Natural killer cell (primary cell): ENCODE data around the gene HRG. TPM values are rescaled to one million over a fixed set of nuclear protein-coding genes. Genes with fewer than 3 reads are reported as not detected.

Source experiments
- ATAC-seq, 3 donors: fragments of 150-1000 bp in 2 of 3; fragments of 200-7000 bp in 1 of 3; cut with Tn5 transposase; 1 replicate in 1 of 3; 2 replicates in 2 of 3; pipeline ENCODE4 v1.10.0; 2021; ENCODE audit warnings: mild to moderate bottlenecking in 2 of 3, moderate library complexity in 2 of 3
- DNase-seq, 2 donors: peaks; one replicate each; pipeline versions ENCODE4 v3.0.0 to v3.0.0-alpha.2; 2013 to 2021; ENCODE audit warnings: mixed read lengths in 1 of 2
- H3K27ac ChIP-seq: one replicate; pipeline ENCODE4 v1.5.1; 2013; ENCODE audit warnings: mild to moderate bottlenecking, low read length
- H3K27me3 ChIP-seq: one replicate; pipeline ENCODE4 v1.6.1; 2013; ENCODE audit warnings: low read length; ENCODE audit not compliant: control insufficient read depth, insufficient read depth
- H3K36me3 ChIP-seq: one replicate; pipeline ENCODE4 v1.6.1; 2013; ENCODE audit warnings: low read length; ENCODE audit not compliant: control insufficient read depth, insufficient read depth
- H3K4me1 ChIP-seq: one replicate; pipeline ENCODE4 v1.6.1; 2013; ENCODE audit warnings: low read length; ENCODE audit not compliant: control insufficient read depth, insufficient read depth
- H3K4me3 ChIP-seq: one replicate; pipeline ENCODE4 v1.5.1; 2013; ENCODE audit warnings: low read length
- H3K9me3 ChIP-seq: one replicate; pipeline ENCODE4 v1.6.1; 2013; ENCODE audit warnings: low read length; ENCODE audit not compliant: control insufficient read depth, insufficient read depth
- H3K27ac Mint-ChIP-seq, 2 donors: one replicate each; pipeline ENCODE4 v1.8.0; 2022; ENCODE audit warnings: mild to moderate bottlenecking in 2 of 2, mixed read lengths in 2 of 2, moderate library complexity in 1 of 2
- H3K27me3 Mint-ChIP-seq, 2 donors: one replicate each; pipeline ENCODE4 v1.8.0; 2022; ENCODE audit warnings: low read depth in 2 of 2, mixed read lengths in 2 of 2
- H3K36me3 Mint-ChIP-seq: one replicate; pipeline ENCODE4 v1.8.0; 2022; ENCODE audit warnings: mixed read lengths
- H3K4me1 Mint-ChIP-seq, 2 donors: one replicate each; pipeline ENCODE4 v1.8.0; 2022; ENCODE audit warnings: mixed read lengths in 2 of 2
- H3K4me3 Mint-ChIP-seq: one replicate; pipeline ENCODE4 v1.8.0; 2022; ENCODE audit warnings: mild to moderate bottlenecking, moderate library complexity, mixed read lengths
- H3K9me3 Mint-ChIP-seq, 2 donors: one replicate each; pipeline ENCODE4 v1.8.0; 2022; ENCODE audit warnings: mixed read lengths in 2 of 2
- CTCF ChIP-seq: fragments of 200-600 bp; IDR thresholded peaks from one replicate; pipeline ENCODE4 v1.8.0; 2022; ENCODE audit warnings: antibody characterized with exemption
- WGBS: methylation state at CpG from one replicate; pipeline ENCODE4 v1.1.7; 2013; ENCODE audit warnings: missing lambda C conversion rate; ENCODE audit not compliant: insufficient coverage; 5-methylcytosine and 5-hydroxymethylcytosine counted together
- intact Hi-C: fragments of 100-400 bp; cut with micrococcal nuclease; formaldehyde crosslinking; loops from one replicate; pipeline ENCODE4 v1.14.2; 2022
- total RNA-seq, 4 donors: library from RNA; stranded (reverse); fragments of 120-200 nt in 1 of 4; gene quantifications; one replicate each; pipeline versions ENCODE4 v1.2.3 to v1.2.4, GENCODE V29; 2013 to 2022

HRG gene
- total RNA-seq, 3 donors from 2014 or later (not counting 1 experiment from before 2014, with no cell fraction given) = not detected

GRCh38 chr3:186717039-186717457 is 51.2 kb downstream of the HRG start, which contains the start of gene KNG1:
TSS of gene KNG1 (plus strand) at chr3:186717359. CDS start at chr3:186717543, 184 bp downstream.
- Mint-ChIP-seq H3K27ac (no peak within 1 kb of the TSS), H3K27me3 (peaks cover 17 to 27% of the 10 kb centered on the region in 2 donors), H3K4me1 (no peaks in the 10 kb centered on the region), H3K9me3 (no peaks in the 10 kb centered on the region), H3K4me3 (no peak within 1 kb of the TSS), H3K36me3 (no peaks in the 10 kb centered on the region)
- H3K4me3 ChIP-seq = no peak within 1 kb of the TSS
- no peaks in the 10 kb centered on the region for H3K36me3 ChIP-seq
- H3K27ac ChIP-seq = no peak within 1 kb of the TSS
- H3K4me1 ChIP-seq = no peaks in the 10 kb centered on the region
- intact Hi-C loops = no loop called here
- H3K9me3 ChIP-seq = no peaks in the 10 kb centered on the region
- no peak for ATAC-seq
- TF ChIP-seq CTCF = no peak
- H3K27me3 ChIP-seq = peaks cover 2% of the 10 kb centered on the region
- WGBS = 68% methylated on average over 3 of the region's 3 CpGs
- no peak for DNase-seq

GRCh38 chr3:186719945-186720739 is 54.3 kb downstream of the HRG start:
- Mint-ChIP-seq H3K36me3 (no peaks in the 10 kb centered on the region), H3K27me3 (peaks cover 7 to 19% of the 10 kb centered on the region in 2 donors), H3K4me1 (no peaks in the 10 kb centered on the region), H3K9me3 (no peaks in the 10 kb centered on the region), H3K27ac (no peak overlapping the region), H3K4me3 (no peak overlapping the region)
- Histone ChIP-seq H3K36me3 (no peaks in the 10 kb centered on the region), H3K9me3 (no peaks in the 10 kb centered on the region), H3K4me1 (no peaks in the 10 kb centered on the region), H3K4me3 (no peak overlapping the region), H3K27ac (no peak overlapping the region), H3K27me3 (peaks cover 2% of the 10 kb centered on the region)
- no peak for TF ChIP-seq CTCF
- intact Hi-C loops = no loop called here
- ATAC-seq = no peak
- 86% methylated on average over 7 of the region's 7 CpGs for WGBS
- DNase-seq = no peak

- no peak for ATAC-seq
- H3K36me3 ChIP-seq = no peaks in the 10 kb centered on the region
- H3K4me1 Mint-ChIP-seq = no peaks in the 10 kb centered on the region
- no peak overlapping the region for H3K27ac ChIP-seq
- peak in 1 of 2 donors; percentile 9 for DNase-seq
- H3K27me3 ChIP-seq = peaks cover 2% of the 10 kb centered on the region
- peaks cover 9 to 23% of the 10 kb centered on the region in 2 donors for H3K27me3 Mint-ChIP-seq
- no peak for TF ChIP-seq CTCF
- no peak overlapping the region for H3K27ac Mint-ChIP-seq
- WGBS = 72% methylated on average over 7 of the region's 7 CpGs
- H3K4me1 ChIP-seq = no peaks in the 10 kb centered on the region
- H3K36me3 Mint-ChIP-seq = no peaks in the 10 kb centered on the region
- intact Hi-C loops = no loop called here
- H3K9me3 ChIP-seq = no peaks in the 10 kb centered on the region
- H3K4me3 Mint-ChIP-seq = no peak overlapping the region
- H3K4me3 ChIP-seq = no peak overlapping the region
- H3K9me3 Mint-ChIP-seq = no peaks in the 10 kb centered on the region
These were observed 56.6 kb downstream of the HRG start for GRCh38 chr3:186722457-186722856.
